CD4-positive, alpha-beta T cell treated with Interleukin-6 at 100 ng/mL for 8 hours (primary cell): ENCODE data around the gene AUTS2.

ENCODE experiments used
- DNase-seq: peaks from one replicate; pipeline ENCODE4 v3.0.0-alpha.2; 2020; ENCODE audit warnings: mixed read lengths, low spot score

AUTS2 gene

DNA sequence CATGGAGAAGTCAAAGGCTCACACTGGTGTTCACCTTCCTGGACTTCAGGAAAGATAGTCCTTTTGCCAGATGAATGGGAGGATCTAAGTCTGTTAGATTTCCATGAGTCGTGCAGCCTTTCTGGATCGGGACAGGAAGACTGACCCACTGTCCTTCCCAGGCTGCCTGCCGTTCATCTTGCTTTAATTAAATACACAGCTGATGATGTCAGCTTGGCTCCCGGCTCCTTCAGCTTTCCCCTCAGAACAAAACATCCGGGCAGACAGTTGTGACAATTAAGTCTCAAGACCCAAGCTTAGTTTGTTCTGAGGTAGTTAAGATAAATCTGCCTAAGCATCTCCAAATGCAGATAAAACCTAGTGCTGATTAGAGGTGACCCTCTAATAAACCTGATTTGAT is 58.6 kb downstream of the AUTS2 start:
- no peak for DNase-seq

DNA sequence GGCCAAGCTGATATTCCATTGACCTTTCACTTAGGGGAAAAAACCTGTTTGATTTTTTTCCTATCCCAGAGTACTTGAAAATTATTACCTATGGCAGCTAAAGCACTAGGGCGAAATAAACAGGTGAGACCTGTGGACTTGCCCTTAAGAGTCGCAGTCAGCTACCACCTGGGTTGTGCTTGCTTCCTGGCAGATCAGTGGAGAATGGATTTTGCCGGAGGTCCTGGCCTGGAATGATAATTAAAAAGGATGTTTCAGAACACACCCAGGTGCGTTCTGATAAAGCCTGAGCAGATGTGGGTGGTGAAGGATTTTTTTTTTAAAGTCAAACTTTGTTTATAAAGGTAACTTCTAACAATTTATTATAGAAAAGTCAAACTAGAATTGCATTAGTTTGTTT is 59.1 kb downstream of the AUTS2 start:
- DNase-seq, result no peak

DNA sequence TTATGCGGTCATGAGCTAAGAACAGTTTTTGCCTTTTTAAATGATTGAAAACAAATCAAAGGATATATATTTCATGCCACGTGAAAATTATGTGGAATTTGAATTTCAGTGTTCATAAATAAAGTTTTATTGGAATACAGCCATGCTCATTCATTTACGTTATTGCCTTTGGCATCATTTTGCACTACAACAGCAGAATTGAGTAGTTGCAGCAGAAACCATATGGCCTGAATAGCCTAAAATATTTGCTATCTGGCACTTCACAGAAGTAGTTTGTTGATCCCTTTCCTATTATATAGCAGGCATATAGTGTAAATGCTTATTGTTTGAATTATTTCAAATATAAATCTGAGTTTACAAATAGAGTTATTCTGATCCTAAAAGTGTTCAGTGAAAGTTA is 59.7 kb downstream of the AUTS2 start:
- DNase-seq, result no peak

DNA sequence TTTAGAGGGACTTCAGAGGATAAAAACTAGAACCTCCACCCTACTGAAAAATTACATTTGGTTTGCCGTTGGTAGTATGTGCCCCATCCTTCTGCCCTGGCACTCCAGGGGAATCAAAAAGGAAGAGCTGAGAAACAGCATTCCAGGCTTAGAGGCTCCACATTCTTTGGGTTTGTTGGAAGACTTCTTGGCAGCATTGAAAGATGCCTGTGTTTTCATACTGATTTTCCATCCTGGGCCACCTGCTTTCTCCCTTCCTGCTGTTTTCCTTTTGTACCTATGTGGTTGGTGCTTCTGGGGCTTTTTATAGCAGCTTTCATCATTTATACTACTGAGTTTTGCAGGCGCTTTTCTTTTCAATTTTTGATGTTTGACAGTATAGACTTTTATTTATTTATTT is 61.7 kb downstream of the AUTS2 start:
- DNase-seq, result no peak

DNA sequence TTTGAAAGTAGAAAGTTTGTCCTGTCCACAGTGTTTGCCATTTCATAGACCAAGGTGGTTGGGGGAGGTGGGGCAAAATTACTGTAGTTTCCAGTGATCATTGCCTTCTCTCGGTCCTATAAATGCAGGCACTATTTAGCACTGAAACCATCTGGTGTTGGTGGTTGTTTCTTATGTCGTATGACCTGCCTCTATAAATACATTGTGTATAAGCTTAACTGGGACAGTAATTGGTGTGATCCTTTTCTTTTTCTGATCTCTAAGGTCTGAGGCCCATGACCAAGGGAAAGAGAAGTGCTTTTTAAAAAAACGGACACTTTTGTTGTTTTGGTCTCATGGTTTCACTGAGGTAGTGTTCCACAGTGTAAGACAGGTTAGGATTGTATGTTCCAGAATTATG is 63.1 kb downstream of the AUTS2 start:
- no peak for DNase-seq

DNA sequence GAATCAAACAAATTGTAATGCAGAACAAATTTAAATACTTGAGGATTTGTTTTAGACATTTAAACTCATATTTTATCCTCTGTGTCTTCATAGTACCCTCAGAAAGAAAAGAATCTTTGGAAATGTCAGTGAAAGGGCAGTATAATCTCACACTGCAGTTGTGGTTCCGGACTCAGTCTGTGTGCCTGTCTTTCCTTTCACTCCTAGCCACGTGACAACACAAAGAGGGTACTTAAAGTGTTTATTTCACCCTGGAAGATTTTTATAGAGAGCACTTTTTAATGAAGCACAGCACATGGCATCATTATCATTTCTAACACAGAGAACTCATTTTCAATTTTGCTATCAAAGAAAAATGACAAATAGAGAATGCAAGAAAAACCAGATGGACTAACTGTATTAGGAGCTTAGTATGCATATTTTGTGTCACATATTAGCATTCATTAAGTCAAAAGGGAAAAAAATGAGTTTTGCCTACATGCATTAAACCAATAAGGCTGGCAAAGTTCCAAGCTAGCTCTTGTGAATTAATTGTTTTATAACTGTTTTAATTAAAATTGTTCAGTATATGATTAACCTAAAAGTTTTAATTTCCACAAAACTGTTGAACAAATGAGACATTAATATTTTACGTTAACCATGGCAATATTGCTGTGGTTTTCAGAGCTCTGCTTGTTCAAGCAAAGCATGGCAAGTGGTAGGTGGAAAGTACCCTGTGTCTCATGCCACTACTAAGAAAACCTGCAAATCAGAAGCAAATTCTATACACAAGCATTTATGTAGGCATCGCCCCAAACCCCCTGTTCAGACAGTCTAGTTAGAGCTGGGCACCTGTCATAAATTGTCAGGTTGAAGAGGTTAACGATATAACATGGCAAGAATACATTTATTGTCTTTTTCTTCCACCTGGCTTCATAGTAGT is 65.9 kb downstream of the AUTS2 start:
- DNase-seq, result no peak

DNA sequence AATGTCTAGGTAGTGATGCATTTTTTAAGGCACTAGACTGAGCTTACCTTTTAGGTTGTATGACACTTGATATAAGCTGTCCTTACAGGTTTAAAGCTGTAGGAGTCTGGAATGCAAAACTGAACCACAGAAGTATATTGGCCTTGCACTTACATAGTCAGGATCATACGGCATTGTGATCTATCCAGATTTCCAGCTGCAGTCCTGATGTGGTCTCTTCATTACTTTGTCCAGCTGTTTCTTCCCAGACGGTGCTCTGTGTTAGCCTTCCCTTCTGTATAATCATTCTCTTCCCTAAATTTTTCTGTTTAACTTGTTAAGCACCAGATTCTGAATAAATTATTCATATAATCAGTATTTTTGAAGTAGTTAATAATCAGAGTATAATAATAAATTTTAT is 67.1 kb downstream of the AUTS2 start:
- DNase-seq, result no peak

DNA sequence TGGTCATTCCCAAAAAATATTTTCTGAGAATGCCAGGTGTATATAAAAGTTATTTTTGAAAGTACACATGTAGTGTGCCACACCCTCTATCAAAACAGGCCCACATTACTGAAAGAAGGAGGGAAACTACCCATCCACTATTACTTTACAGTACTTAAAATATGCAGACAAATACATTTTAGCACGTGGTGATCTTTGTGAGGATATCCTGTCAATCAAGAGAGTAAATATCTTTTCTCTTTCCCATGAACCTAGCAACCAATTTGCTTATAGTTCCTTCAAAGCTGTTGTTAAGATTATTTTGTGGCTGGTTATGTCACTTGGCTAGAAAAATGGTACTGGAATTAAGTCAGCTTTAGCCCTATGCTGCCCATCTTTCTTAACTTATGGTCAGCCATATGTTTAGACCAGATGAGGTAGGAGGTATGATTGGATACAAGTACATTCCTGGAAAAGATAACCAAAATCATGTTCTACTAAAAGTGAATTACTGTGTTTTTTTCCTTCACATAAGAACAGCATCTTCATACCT is 70.1 kb downstream of the AUTS2 start:
- DNase-seq, result no peak

DNA sequence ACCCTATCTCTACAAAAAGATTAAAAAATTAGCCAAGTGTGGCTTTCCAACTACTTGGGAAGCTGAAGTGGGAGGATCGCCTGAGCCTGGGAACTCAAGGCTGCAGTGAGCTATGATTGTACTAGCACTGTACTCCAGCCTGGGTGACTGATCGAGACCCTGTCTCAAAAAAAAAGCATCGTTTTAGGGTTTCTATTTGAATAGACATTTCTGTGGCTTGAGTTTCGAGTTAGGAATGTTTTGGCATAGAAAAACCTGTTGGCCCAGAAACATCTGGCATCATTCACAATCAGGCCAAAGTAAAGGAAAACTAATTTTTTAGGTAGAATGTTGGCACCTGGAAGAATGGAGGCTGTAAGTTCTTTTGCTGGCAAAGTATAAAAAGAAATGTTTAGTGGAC is 72.4 kb downstream of the AUTS2 start:
- no peak for DNase-seq

DNA sequence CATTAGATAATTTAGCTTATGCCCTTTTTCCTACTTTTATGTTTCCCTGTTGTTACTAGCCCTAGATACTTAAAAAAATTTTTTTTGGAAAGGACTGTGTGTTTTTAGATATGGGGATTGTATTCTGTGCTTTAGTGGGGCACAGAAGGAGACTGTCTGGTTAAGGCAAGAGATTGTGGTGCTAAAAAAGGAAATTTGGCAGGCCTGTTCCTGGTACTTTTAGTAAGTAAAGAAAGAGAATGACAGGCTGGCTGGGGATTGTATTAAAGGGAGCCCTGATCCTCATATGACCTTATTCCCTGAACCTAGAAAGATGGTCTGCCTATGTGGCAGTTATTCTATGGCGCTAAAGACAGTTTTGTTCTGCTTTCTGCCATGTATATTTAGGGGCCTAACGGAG is 74.8 kb downstream of the AUTS2 start:
- DNase-seq, result no peak

DNA sequence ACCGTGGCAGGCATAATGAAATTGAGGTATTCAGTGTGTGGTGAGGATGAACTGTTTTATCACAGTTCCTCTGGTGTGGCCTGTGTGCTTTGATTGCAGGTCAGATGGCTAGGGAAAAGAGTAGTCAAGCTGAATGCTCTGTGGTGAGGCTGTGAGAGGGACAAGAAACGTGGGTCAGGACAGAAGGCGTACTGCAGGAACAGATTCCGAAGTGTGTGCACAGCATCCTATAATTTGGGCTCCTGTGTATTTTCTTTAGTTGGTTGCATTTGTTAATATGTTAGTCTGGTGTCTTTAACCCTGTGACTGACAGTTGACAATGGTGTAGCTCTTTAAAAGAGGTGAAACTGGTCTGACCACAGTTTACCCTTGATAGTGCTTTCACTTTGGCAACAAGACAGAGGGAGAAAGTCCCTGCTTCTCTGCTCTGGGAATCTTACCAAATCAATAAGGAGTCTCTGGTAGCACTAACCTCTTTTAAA is 76.5 kb downstream of the AUTS2 start:
- no peak for DNase-seq

DNA sequence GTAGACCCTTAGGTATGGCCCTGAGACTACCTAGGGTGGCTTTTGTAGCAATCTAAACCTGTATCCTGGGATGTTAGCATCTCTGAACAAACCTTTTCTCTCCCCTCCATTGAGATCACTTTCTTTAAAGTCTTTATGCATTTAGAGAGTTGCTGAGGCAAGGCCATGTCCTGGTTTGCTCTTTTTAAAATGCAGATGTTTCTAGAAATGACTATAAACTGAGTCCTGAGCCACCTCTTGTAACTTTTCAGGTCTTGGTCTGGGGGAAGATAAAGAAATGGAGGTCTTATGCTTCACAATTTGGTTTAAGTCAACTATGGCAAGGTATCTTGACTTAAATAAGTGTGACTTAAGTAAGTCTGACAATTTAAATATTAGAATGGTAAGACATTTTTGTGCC is 78.0 kb downstream of the AUTS2 start:
- DNase-seq, result no peak

DNA sequence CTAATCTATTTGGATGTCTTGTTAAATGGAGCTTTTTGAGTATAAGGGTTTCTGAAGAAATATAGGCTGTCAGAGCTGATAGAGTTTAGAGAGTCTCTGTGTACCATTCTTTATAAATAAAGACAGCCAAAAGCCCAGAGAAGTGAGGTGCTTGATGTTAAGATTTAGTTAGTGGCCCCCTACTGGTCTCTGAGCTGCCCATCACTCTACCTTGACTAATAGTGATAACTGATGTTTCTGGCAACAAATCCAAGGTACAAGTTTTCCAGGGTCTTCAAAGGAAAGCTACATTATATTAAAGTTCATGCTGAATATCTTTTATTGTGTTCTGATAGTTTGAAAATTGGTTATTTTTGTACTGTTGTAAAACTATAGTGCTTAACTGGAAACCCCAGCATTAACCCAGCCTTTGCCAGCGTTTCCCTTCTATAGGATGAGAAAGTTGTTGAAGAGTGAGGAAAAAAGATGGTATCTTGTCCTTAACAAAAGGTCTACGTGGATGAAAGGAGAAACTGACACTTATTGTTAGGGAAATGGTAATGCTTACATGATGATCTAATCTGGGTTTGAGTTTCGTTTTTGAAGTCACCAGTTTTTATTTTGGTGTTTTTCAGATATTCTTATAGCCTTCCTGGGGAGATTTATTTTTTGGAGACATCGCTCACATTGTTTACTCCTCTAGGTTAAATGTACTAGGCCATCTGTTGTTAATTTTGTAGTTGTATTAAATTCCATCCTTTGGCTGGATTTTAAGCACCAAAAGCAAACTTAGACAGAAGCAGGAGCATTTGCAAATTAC is 79.0 kb downstream of the AUTS2 start:
- DNase-seq, result no peak

DNA sequence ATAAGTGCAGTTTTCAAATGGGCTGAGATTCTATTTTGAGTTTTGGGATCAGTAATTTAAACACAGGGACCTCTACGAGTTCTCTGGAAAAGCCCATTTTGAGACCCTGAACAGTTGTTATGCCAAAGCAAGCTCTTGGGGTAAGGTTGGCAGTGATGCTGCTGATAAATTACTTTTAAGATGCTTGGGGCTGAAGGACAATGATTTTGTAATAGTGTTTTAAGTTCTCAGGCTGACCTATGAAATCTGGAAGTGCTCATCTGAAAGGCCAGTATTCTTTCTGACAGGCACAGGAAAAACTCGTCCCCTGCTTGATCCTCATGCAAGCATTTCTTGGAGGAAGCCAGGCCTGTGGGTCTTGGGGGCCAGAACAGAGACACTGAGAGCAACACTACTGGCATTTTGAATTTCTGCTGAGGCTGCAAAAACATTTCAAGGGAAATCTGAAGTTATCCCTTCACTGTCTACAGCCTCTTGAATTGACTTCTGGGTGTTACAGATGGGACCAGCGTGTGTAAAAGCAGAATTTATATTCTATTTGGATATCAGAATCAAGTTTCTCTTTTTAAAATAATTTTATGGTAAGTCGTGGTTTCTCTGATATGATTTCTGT is 79.7 kb downstream of the AUTS2 start:
- DNase-seq, result no peak

DNA sequence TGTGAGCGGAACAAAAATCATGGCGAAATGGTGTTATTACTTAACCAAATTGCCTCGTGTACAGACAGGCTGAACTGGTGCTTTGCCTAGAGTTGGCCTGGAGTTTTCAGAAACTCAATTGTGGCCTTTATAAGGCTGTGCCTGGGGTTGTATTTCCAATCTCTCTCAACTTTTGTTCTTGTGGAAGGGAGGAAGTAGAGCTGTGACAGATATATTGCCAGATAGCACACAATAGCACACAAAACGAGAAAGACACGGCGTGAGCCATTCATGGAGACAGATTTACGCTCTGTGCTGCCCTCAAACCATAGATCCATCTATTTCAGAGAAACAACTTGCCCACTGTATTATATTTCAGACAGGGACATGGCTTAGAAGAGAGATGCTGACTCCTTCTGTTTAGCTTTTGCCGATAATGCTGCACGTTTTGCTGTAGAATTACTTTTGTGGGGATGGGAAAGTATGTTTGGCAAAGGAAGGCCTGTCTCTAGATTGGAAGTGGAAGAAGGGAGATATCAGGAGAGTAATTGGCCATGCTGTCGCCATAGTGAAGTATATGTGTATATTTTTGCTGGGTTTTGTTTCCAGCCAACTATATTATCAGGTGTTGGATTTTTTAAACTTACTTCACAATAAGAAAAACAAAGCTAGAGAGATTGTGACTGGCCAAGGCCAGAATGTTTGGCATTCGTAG is 80.4 kb downstream of the AUTS2 start:
- no peak for DNase-seq

DNA sequence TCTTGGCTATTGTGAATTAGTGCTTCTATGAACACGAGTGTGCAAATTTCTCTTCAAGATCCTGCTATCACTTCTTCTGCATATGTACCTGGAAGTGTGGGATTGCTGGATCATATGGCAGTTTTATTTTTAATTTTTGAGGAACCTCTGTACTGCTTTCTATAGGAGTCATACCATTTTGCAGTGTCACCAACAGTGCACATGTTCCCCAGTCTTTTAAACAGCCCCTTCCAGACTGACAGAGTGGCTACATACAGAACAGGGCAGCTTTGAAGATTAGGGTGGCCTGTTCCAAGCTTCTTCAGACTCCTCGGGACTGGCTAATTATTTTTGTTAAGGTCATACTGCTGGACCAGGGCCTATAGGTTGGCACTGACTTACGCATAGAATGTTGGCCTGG is 82.9 kb downstream of the AUTS2 start:
- no peak for DNase-seq

DNA sequence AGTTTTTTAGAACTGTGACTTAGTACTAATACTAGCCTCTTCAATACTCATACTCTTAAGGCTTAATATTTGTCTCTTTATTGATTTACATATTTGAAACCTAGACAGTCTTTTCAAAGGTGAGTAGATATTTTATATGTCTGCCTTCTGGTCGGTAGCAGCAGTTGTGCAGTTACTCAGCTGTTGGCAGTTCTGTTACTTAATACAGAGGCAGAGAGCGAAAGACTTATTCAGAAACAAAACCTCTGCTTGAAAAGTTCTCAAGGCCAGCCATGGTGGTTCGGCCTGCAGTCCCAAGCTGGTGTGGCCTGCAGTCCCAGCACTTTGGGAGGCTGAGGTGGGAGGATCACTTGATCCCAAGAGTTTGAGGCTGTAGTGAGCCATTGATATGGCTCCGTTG is 84.2 kb downstream of the AUTS2 start:
- DNase-seq, result no peak

DNA sequence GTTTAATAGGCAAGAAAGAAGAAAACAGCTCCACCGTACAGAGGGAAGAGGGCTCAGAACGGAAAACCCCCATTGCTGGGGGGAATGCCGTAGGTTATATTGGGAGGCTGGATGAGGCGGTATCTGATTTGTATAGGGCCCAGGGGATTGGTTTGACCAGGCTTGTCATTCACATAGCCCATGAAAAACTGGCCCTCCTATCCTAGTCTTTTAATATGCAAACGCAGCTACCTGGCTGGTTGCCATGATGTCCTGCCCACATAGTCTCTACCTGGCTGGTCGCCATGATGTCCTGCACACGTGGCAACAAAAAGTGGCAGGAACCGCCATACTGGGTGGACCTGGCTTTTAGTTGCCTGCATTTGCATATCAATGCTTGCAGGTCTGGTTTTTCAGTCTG is 84.7 kb downstream of the AUTS2 start:
- no peak for DNase-seq

DNA sequence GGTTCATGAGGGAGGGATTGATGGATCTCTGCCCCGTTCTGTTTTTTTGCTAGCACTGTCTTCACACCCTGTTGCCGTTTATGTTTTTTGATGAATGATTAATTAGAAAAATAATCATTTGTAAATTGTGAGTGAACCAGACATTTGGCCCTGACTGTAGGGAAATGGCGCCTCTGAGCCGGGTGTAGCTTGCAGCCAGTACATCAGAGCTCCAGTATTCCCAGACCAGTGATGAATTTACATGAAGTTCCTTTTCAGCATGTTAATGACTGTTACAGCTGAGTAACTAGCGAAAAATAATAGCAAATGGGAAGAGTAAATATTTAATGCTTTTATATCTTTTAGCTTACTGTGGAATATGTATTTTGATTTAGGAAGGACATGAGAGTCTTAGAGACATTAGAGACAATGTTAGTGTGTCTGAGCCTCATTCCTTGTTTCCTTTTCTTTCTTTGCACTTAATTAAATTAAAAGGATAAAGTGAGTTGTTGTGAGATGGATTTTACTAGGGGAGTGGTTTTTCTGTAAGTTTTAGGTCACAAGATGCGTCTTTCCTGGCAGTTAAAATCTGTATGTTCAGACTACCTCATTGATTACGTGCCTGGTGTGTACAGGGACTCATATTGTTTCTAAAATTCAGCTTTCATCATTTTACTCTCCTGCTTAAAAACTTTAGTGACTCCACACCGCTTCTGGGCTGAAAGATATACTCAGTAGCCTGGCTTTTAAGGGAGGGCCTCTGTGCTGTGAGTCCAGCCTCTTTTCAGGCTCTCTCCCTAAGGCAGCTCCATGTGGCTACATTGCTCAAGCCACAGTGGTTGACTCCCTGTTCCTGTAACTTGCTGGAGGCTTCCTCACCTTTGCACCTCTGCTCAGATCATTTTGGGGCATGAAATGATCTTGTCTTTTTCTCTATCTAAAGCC is 86.4 kb downstream of the AUTS2 start:
- no peak for DNase-seq

DNA sequence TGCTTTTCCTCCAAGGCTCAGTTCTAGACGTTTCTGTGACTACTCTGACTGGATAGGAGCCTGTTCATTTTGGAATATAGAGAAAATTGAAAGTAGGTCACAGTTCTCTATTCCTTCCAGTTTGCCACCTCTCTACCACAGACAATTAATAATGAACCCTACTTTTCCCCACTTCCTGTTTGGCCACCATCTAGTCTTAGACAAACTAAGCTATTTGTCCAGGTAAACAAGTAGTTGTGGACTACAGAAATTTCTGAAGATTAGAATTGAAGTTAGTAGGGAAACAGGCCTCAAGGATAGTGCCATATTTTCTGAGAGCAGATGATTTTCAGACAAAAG is 87.0 kb downstream of the AUTS2 start:
- no peak for DNase-seq

DNA sequence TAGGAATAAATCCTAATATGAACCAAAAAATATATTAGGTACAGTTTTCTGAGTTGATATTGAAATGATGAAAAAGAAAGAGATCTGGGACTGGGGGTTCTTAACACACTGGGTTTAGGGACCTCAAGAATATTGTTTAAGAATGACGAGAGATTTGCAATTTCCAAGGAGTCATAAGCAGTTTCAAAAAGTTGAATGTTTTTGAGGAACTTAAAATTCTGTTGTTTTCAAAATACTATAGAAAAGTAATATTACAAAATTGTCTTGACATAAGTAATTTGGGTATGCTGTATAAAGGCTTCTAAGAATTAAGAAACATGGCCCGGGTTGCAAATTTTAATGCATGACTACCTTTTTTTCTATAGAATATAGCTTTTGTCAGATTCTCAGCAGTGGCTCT is 88.1 kb downstream of the AUTS2 start:
- DNase-seq, result no peak
